ENCODE data around the gene TLR5.
"Not testable (repeated sequence)": the region's sequence is repeated elsewhere in the genome, so short reads cannot be mapped to it uniquely, and the experiment has no call there.

The TLR5 gene

DNA sequence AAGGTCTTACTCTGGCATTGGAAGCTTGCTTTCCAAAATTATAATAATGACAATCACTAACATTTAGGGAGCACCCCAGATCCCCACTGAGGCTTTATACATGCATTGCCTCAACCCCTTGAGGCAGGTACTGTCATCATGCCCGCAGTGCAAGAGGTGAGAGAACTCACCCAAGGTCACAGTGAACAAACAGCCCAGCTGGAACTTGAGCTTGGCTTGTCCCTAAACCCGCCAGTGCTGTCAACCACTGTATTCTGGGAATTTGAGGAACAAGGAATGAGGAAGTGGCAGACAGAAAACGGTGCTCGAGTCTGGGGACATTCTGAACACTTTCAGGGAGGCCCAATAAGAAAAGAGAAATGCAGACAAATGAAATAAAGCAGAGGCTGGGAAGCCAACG, 34.6 kb upstream of the TLR5 start:
- no peaks in the 10 kb centered on the region for H4K20me1 ChIP-seq
- no peak overlapping the region for H3K4me2 ChIP-seq
- no peaks in the 10 kb centered on the region for H3K27me3 ChIP-seq
- no peak overlapping the region for H3K9ac ChIP-seq
- no peaks in the 10 kb centered on the region for H3K36me3 ChIP-seq
- TF ChIP-seq Cebpa-rat (IDR thresholded peaks at IDR 0.05) = no peak
- H3K27ac ChIP-seq = no peak overlapping the region
- no peaks in the 10 kb centered on the region for H3K9me3 ChIP-seq
- H3K4me1 ChIP-seq = peaks cover 22% of the 10 kb centered on the region
- no peak overlapping the region for H3K4me3 ChIP-seq

DNA sequence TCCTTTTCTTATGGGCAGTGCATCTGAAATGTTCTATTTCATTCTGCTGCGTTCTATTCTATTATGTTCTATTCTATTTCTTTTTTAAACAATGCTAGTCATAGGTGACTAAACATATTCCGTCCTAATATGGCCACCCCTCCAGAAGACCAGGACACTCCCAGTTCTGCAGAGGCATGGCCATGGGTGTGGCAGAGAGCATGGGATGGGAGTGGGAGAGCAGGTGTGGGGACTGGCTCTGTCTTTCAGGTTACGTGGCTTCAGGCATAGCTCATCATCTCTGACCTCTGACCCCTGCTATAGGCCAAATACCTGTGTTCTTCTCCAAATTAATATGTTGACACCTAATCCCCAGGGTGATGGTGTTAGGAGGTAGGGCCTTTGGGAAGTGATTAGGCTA, 33.4 kb upstream of the TLR5 start:
- Histone ChIP-seq H3K9me3 (no peaks in the 10 kb centered on the region), H3K36me3 (no peaks in the 10 kb centered on the region), H4K20me1 (no peaks in the 10 kb centered on the region), H3K9ac (no peak overlapping the region), H3K27ac (no peak overlapping the region), H3K4me2 (no peak overlapping the region), H3K27me3 (no peaks in the 10 kb centered on the region), H3K4me1 (peaks cover 22% of the 10 kb centered on the region), H3K4me3 (no peak overlapping the region)
- TF ChIP-seq Cebpa-rat (IDR thresholded peaks at IDR 0.05) = no peak

- Histone ChIP-seq H4K20me1 (no peaks in the 10 kb centered on the region), H3K9me3 (no peaks in the 10 kb centered on the region), H3K36me3 (no peaks in the 10 kb centered on the region), H3K4me2 (no peak overlapping the region), H3K9ac (no peak overlapping the region), H3K4me3 (no peak overlapping the region), H3K27ac (no peak overlapping the region), H3K27me3 (no peaks in the 10 kb centered on the region), H3K4me1 (peaks cover 15% of the 10 kb centered on the region)
- TF ChIP-seq Cebpa-rat (IDR thresholded peaks at IDR 0.05) = no peak
These were observed 32.6 kb upstream of the TLR5 start for GRCh38 chr1:223175633-223176032.

DNA sequence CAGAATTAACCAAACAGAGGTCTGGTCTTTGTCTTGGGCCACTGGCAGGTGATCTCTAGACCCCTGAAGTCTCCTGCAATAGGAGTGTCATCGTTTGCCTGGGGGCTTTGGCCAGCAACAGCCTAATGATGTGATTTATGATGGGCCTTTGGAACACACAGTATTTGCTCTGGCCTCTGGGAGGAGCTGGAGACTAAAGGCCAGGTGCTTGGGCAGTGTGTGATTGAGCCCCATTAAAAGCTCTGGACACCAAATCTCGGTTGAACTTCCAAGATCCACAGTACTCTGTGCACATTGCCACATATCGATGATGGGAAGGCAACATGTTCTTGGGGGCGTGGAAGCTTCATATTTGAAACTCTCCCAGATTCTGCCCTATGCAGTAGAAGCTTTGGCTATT, 32.0 kb upstream of the TLR5 start:
- Histone ChIP-seq H3K27ac (no peak overlapping the region), H3K36me3 (no peaks in the 10 kb centered on the region), H3K9me3 (no peaks in the 10 kb centered on the region), H3K4me2 (no peak overlapping the region), H4K20me1 (no peaks in the 10 kb centered on the region), H3K9ac (no peak overlapping the region), H3K4me1 (peaks cover 9% of the 10 kb centered on the region), H3K4me3 (no peak overlapping the region), H3K27me3 (no peaks in the 10 kb centered on the region)
- no peak for TF ChIP-seq Cebpa-rat (IDR thresholded peaks at IDR 0.05)

DNA sequence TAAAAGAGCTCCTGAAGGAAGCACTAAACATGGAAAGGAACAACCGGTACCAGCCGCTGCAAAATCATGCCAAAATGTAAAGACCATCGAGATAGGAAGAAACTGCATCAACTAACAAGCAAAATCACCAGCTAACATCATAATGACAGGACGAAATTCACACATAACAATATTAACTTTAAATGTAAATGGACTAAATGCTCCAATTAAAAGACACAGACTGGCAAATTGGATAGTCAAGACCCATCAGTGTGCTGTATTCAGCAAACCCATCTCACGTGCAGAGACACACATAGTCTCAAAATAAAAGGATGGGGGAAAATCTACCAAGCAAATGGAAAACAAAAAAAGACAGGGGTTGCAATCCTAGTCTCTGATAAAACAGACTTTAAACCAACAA, 26.4 kb upstream of the TLR5 start:
- not testable (repeated sequence) for H3K4me1 ChIP-seq, H4K20me1 ChIP-seq, H3K9me3 ChIP-seq, H3K27me3 ChIP-seq, H3K4me3 ChIP-seq, H3K27ac ChIP-seq, H3K4me2 ChIP-seq, H3K9ac ChIP-seq, H3K36me3 ChIP-seq

DNA sequence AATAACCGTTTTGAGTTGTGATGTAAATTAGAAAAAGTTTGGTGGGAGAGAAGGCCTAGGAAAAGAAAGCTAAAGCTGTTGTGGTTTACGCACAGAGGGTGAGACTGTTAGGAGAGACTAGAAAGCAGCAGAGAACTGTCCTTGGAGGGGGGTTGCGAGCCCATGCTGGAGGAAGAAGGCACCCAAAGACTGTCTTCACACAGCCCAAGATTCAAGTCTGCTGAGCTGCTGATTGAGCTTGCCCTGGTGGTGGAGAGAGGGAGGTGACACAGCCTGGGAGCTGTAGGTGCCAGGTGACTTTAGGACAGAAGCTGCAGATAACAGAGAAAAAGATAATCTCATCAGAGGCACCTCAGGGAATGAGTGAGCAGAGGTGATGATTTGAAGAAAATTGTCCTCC, 18.3 kb upstream of the TLR5 start:
- H3K27me3 ChIP-seq = no peaks in the 10 kb centered on the region
- no peak overlapping the region for H3K27ac ChIP-seq
- H3K4me3 ChIP-seq = no peak overlapping the region

DNA sequence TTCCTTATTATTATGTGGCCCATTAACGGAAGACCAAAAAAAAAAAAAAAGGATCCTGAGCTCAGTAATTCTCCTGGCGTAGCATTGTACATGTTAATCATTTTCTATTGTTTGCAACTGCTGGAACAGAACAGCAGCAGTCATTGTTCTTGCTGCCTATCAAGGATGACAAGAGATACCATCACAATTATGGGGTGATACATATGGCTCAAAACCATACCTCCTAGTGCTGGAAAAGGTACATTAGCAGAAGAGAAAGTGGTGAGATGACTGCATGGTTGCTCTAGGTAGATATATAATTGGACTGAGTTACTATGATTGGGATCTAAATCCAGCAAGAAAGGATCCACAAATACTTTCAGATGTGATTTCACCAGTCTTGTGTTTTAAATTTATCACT, 13.3 kb upstream of the TLR5 start:
- H3K4me2 ChIP-seq = no peak overlapping the region
- no peak for TF ChIP-seq Cebpa-rat (IDR thresholded peaks at IDR 0.05)
- no peak overlapping the region for H3K4me3 ChIP-seq
- H3K36me3 ChIP-seq = no peaks in the 10 kb centered on the region
- H3K27me3 ChIP-seq = no peaks in the 10 kb centered on the region
- H3K9ac ChIP-seq = no peak overlapping the region
- H4K20me1 ChIP-seq = no peaks in the 10 kb centered on the region
- H3K9me3 ChIP-seq = no peaks in the 10 kb centered on the region
- H3K4me1 ChIP-seq = peaks cover 19% of the 10 kb centered on the region
- H3K27ac ChIP-seq = no peak overlapping the region

More for the DNA sequence above, 18.3 kb upstream of the TLR5 start:
- H3K4me1 ChIP-seq = 0 out of 2 replicates have a peak, but pooled peaks cover 4% of the 10 kb centered on the region
- H4K20me1 ChIP-seq = no peaks in the 10 kb centered on the region
- no peaks in the 10 kb centered on the region for H3K9me3 ChIP-seq
- no peak for TF ChIP-seq Cebpa-rat (IDR thresholded peaks at IDR 0.05)
- H3K4me2 ChIP-seq = no peak overlapping the region
- H3K9ac ChIP-seq = no peak overlapping the region
- H3K36me3 ChIP-seq = no peaks in the 10 kb centered on the region

DNA sequence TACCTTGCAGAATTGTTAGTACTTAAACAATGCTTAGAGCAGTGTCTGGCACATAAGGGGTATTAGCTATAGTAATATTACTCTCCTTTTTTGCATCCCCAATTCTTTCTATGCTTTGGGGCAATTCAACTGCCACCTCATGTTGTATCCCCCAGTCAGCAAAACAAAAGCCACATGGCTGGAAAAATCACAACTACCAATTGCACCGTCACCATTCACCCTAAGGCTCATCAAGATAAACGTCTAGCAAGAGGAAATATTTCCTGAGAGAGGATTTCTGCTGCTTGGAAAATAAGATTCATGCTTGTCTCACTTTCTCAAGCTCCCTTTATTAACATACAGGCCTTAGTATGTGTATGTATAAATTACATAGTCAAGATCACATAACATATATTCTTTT, 12.1 kb upstream of the TLR5 start:
- H3K4me1 ChIP-seq = peaks cover 14% of the 10 kb centered on the region
- no peak overlapping the region for H3K4me2 ChIP-seq
- no peaks in the 10 kb centered on the region for H3K27me3 ChIP-seq
- H3K4me3 ChIP-seq = no peak overlapping the region
- no peaks in the 10 kb centered on the region for H3K36me3 ChIP-seq
- no peak overlapping the region for H3K27ac ChIP-seq
- no peak for TF ChIP-seq Cebpa-rat (IDR thresholded peaks at IDR 0.05)
- H3K9me3 ChIP-seq = no peaks in the 10 kb centered on the region
- no peaks in the 10 kb centered on the region for H4K20me1 ChIP-seq
- H3K9ac ChIP-seq = no peak overlapping the region

GRCh38 chr1:223153177-223154119, 10.4 kb upstream of the TLR5 start:
- H3K27me3 ChIP-seq = no peaks in the 10 kb centered on the region
- H3K4me1 ChIP-seq = peaks cover 14% of the 10 kb centered on the region
- no peak overlapping the region for H3K4me3 ChIP-seq
- TF ChIP-seq Cebpa-rat (IDR thresholded peaks at IDR 0.05) = no peak
- H3K9me3 ChIP-seq = peaks cover 4% of the 10 kb centered on the region; the same call in 1 of the 2 replicates
- peak overlapping the region; percentile 50 for H3K27ac ChIP-seq
- no peaks in the 10 kb centered on the region for H4K20me1 ChIP-seq
- H3K36me3 ChIP-seq = no peaks in the 10 kb centered on the region
- peak overlapping the region; percentile 71 for H3K4me2 ChIP-seq
- no peak overlapping the region for H3K9ac ChIP-seq

GRCh38 chr1:223152399-223152798, 9.4 kb upstream of the TLR5 start:
- Histone ChIP-seq H3K4me2 (no peak overlapping the region), H3K4me1 (peaks cover 14% of the 10 kb centered on the region), H3K9me3 (peaks cover 14% of the 10 kb centered on the region)

More at GRCh38 chr1:223152399-223152798, 9.4 kb upstream of the TLR5 start:
- H3K4me3 ChIP-seq = no peak overlapping the region
- no peaks in the 10 kb centered on the region for H3K36me3 ChIP-seq
- H3K9ac ChIP-seq = no peak overlapping the region
- H3K27me3 ChIP-seq = no peaks in the 10 kb centered on the region
- no peak overlapping the region for H3K27ac ChIP-seq
- no peak for TF ChIP-seq Cebpa-rat (IDR thresholded peaks at IDR 0.05)
- no peaks in the 10 kb centered on the region for H4K20me1 ChIP-seq

Measured in BLaER1 (cell line).